CD4-positive, CD25-positive, alpha-beta regulatory T cell (primary cell): ENCODE results near the gene PLCB1. TPM values are rescaled to one million over a fixed set of nuclear protein-coding genes. Genes with fewer than 3 reads are reported as not detected.
A peak's percentile ranks its signal among the peaks of the same experiment; 100 is the strongest.

Source experiments
- ATAC-seq, 2 donors: fragments of 150-1000 bp; cut with Tn5 transposase; one replicate each; pipeline ENCODE4 v1.10.0; 2021; ENCODE audit warnings: low read depth in 2 of 2, moderate number of reproducible peaks in 2 of 2, moderate library complexity in 1 of 2
- DNase-seq, 3 donors: peaks; one replicate each; pipeline versions ENCODE4 v3.0.0 to v3.0.0-alpha.2; 2012 to 2022; ENCODE audit warnings: mixed read lengths in 1 of 3
- H3K27ac ChIP-seq: one replicate; pipeline ENCODE4 v1.7.0; 2013; ENCODE audit warnings: mild to moderate bottlenecking, low read length; ENCODE audit not compliant: insufficient read depth, poor library complexity, severe bottlenecking
- H3K27me3 ChIP-seq: one replicate; pipeline ENCODE4 v1.7.0; 2013; ENCODE audit warnings: low read length; ENCODE audit not compliant: control insufficient read depth, insufficient read depth
- H3K36me3 ChIP-seq: one replicate; pipeline ENCODE4 v1.7.0; 2013; ENCODE audit warnings: mild to moderate bottlenecking, low read length, moderate library complexity; ENCODE audit not compliant: control insufficient read depth, insufficient read depth
- H3K4me1 ChIP-seq: 2 replicates; pipeline ENCODE4 v1.7.0; 2013; ENCODE audit warnings: mild to moderate bottlenecking, low read length; ENCODE audit not compliant: insufficient read depth, control insufficient read depth, poor library complexity, severe bottlenecking
- H3K4me3 ChIP-seq: one replicate; pipeline ENCODE4 v1.7.0; 2013; ENCODE audit warnings: low read depth, mild to moderate bottlenecking, low read length, moderate library complexity
- H3K9me3 ChIP-seq, 2 experiments: 1 replicate in 1 of 2; 2 replicates in 1 of 2; pipeline ENCODE4 v1.7.0; 2013; ENCODE audit warnings: low read length in 2 of 2, mild to moderate bottlenecking in 1 of 2, moderate library complexity in 1 of 2; ENCODE audit not compliant: control insufficient read depth in 2 of 2
- H3K27ac Mint-ChIP-seq, 3 donors: one replicate each; pipeline ENCODE4 v1.8.0; 2020 to 2022; ENCODE audit warnings: mild to moderate bottlenecking in 3 of 3, mixed read lengths in 3 of 3, moderate library complexity in 2 of 3
- H3K27me3 Mint-ChIP-seq: one replicate; pipeline ENCODE4 v1.8.0; 2022; ENCODE audit warnings: mild to moderate bottlenecking, mixed read lengths
- H3K36me3 Mint-ChIP-seq: one replicate; pipeline ENCODE4 v1.8.0; 2020; ENCODE audit warnings: mixed read lengths
- H3K4me1 Mint-ChIP-seq, 4 donors: one replicate each; pipeline ENCODE4 v1.8.0; 2020 to 2022; ENCODE audit warnings: mixed read lengths in 4 of 4, mild to moderate bottlenecking in 1 of 4
- H3K4me3 Mint-ChIP-seq, 4 donors: one replicate each; pipeline ENCODE4 v1.8.0; 2020 to 2022; ENCODE audit warnings: mild to moderate bottlenecking in 4 of 4, mixed read lengths in 4 of 4, moderate library complexity in 3 of 4
- H3K9me3 Mint-ChIP-seq, 7 donors: one replicate each; pipeline ENCODE4 v1.8.0; 2020 to 2022; ENCODE audit warnings: mixed read lengths in 7 of 7, mild to moderate bottlenecking in 3 of 7, moderate library complexity in 2 of 7
- polyA plus RNA-seq, 4 donors: library from polyadenylated mRNA; unstranded; fragments of 300-500 nt; fragmentation: Illumina TruSeq; gene quantifications; one replicate each; pipeline ENCODE4 v1.2.3, GENCODE V29; 2021
- total RNA-seq: library from RNA; stranded (reverse); gene quantifications from one replicate; pipeline ENCODE4 v1.2.3, GENCODE V29; 2022

Gene PLCB1
- total and polyA plus RNA-seq, 5 donors from 2014 or later: 0.17 to 1.8 (median 0.44) TPM; not detected in 2

DNA sequence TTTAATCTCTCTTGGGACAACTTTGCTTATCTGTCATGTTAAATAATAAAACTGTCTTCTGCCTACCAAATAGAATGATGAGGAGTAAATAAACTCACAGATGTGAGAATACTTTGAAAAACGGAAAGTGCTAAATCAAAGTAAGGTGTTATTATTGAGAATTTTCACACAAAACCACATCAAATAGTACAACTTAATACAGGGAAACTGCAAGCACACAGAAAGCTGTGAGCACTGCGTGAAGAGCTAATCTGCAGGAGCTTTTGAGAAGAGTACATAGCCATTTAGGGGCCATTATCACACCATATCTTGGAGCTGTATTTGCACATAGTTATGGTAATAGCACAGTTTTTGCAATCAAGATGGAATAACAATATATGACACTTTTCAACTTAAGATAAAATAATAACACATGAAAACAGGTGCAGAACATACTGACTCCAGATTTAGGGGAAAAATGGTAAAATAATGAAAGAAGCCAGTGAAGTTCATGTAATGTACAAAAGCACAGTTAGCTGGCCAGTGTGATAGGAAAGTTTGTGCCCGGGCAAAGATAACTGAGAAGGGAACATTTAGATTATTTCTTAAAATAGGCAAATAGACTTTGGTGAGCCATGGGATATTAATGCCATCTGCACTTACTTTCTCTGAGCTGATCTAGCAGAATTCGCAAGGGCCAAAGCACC is 538.3 kb downstream of the PLCB1 start:
- H3K9me3 ChIP-seq: no peaks in the 10 kb centered on the region
- Mint-ChIP-seq H3K4me3 (no peak overlapping the region), H3K27ac (no peak overlapping the region), H3K9me3 (peaks cover 0 to 2% (median 0%) of the 10 kb centered on the region in 7 donors), H3K4me1 (peaks cover 0 to 6% (median 0%) of the 10 kb centered on the region in 4 donors), H3K36me3 (no peaks in the 10 kb centered on the region), H3K27me3 (no peaks in the 10 kb centered on the region)
- H3K27ac ChIP-seq: no peak overlapping the region
- H3K4me3 ChIP-seq: no peak overlapping the region
- DNase-seq (peak in 1 of 3 donors; percentile 13), ATAC-seq (no peak)
- no peaks in the 10 kb centered on the region for H3K36me3 ChIP-seq
- no peaks in the 10 kb centered on the region for H3K4me1 ChIP-seq
- no peaks in the 10 kb centered on the region for H3K27me3 ChIP-seq

DNA sequence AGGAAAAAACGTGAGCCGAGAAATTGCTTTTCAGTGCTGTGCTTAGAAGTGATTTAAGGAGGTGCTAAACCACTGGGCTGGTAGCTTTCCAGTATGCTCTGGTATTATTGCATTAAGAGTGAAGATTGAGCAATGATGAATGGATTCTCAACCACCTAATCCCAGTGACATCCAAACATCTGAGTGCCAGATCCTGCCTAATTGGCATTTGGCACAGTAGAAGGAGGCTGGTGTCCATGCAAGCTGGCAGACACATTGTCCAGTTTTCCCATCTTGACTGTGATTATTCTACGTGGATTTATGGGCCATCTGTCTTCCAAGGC is 538.8 kb downstream of the PLCB1 start:
- Mint-ChIP-seq H3K27ac (no peak overlapping the region), H3K27me3 (no peaks in the 10 kb centered on the region), H3K36me3 (no peaks in the 10 kb centered on the region), H3K4me3 (no peak overlapping the region), H3K4me1 (peaks cover 0 to 6% (median 0%) of the 10 kb centered on the region in 4 donors), H3K9me3 (peaks cover 0 to 4% (median 0%) of the 10 kb centered on the region in 7 donors)
- ATAC-seq: no peak
- Histone ChIP-seq H3K4me3 (no peak overlapping the region), H3K4me1 (no peaks in the 10 kb centered on the region), H3K36me3 (no peaks in the 10 kb centered on the region), H3K27me3 (no peaks in the 10 kb centered on the region), H3K9me3 (no peaks in the 10 kb centered on the region), H3K27ac (no peak overlapping the region)
- DNase-seq: no peak

DNA sequence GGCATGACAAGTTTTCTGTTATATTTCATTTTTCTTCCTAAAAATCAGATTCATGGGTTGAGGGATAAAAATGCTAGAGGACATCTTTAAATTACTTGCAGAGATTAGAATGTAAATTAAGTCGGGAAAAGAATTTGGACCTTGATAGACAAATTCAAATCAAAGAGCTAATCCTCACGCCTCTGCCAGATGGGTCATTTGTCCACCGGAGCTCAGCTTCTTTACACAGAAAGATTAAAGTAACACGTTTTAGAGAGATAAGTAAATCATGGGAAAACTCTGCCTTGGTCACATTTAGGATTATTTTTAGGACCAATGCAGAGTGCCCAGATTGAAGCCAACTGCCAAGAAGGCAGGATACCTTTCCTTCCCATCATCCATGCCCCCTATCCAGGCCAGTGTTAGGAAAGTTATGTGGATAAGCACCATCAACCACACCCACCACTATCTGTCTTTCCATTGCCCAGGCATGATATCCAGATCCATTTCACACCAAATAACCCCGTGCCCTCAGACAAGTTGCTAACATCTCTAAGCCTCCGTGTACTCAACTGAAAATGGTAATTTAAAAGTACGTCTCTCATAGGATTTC is 539.4 kb downstream of the PLCB1 start:
- Histone ChIP-seq H3K9me3 (no peaks in the 10 kb centered on the region), H3K4me3 (no peak overlapping the region), H3K4me1 (no peaks in the 10 kb centered on the region), H3K27me3 (no peaks in the 10 kb centered on the region), H3K36me3 (no peaks in the 10 kb centered on the region), H3K27ac (no peak overlapping the region)
- H3K27ac Mint-ChIP-seq: no peak overlapping the region
- H3K36me3 Mint-ChIP-seq: no peaks in the 10 kb centered on the region
- ATAC-seq (no peak), DNase-seq (no peak)
- H3K27me3 Mint-ChIP-seq: no peaks in the 10 kb centered on the region
- H3K4me3 Mint-ChIP-seq: no peak overlapping the region
- peaks cover 0 to 5% (median 0%) of the 10 kb centered on the region in 7 donors for H3K9me3 Mint-ChIP-seq
- peaks cover 0 to 6% (median 0%) of the 10 kb centered on the region in 4 donors for H3K4me1 Mint-ChIP-seq

DNA sequence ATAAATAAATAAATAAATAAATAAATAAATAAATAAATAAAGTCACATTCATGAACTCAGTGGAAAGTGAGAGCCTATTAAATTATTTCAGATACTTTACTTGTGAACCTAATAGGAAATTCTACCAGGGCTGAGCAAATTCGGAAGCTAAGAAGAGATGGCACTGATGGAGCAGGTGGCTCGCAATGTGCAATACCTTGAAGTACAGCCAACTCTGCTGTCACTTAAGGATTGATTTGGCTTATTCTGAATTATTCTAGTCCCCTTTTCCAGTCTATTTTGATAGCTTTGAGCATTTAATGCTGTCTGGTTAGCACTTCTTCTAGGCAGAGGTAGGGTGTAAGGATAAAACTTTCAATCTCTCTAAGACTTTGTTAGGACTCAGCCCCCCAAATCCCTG is 541.0 kb downstream of the PLCB1 start:
- no peaks in the 10 kb centered on the region for H3K36me3 ChIP-seq
- Mint-ChIP-seq H3K9me3 (peaks cover 0 to 7% (median 0%) of the 10 kb centered on the region in 7 donors), H3K4me3 (no peak overlapping the region), H3K36me3 (no peaks in the 10 kb centered on the region), H3K27ac (no peak overlapping the region), H3K4me1 (peaks cover 0 to 6% (median 0%) of the 10 kb centered on the region in 4 donors), H3K27me3 (no peaks in the 10 kb centered on the region)
- no peak overlapping the region for H3K27ac ChIP-seq
- DNase-seq (no peak), ATAC-seq (no peak)
- H3K4me1 ChIP-seq: no peaks in the 10 kb centered on the region
- no peaks in the 10 kb centered on the region for H3K27me3 ChIP-seq
- no peak overlapping the region for H3K4me3 ChIP-seq
- H3K9me3 ChIP-seq: no peaks in the 10 kb centered on the region

DNA sequence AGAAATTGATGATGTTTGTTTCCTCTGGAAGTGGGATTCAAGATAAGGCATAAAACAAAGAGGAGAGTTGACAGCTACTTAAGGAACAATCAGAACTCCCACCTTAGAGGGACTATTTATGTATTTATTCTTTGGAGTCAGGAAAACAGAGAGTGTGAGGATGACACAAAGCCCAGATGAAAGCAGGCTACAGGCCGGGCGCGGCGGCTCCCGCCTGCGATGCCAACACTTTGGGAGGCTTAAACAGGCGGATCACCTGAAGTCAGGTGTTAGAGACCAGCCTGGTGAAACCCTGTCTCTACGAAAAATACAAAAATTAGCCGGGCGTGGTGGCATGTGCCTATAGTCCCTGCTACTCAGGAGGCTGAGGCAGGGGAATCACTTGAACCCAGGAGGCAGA is 543.8 kb downstream of the PLCB1 start:
- Histone ChIP-seq H3K4me3 (no peak overlapping the region), H3K4me1 (no peaks in the 10 kb centered on the region), H3K9me3 (no peaks in the 10 kb centered on the region), H3K27ac (no peak overlapping the region), H3K27me3 (no peaks in the 10 kb centered on the region), H3K36me3 (no peaks in the 10 kb centered on the region)
- DNase-seq (no peak), ATAC-seq (no peak)
- peaks cover 0 to 5% (median 0%) of the 10 kb centered on the region in 7 donors for H3K9me3 Mint-ChIP-seq
- no peak overlapping the region for H3K4me3 Mint-ChIP-seq
- no peaks in the 10 kb centered on the region for H3K36me3 Mint-ChIP-seq
- no peak overlapping the region for H3K27ac Mint-ChIP-seq
- H3K4me1 Mint-ChIP-seq: no peaks in the 10 kb centered on the region
- H3K27me3 Mint-ChIP-seq: no peaks in the 10 kb centered on the region

DNA sequence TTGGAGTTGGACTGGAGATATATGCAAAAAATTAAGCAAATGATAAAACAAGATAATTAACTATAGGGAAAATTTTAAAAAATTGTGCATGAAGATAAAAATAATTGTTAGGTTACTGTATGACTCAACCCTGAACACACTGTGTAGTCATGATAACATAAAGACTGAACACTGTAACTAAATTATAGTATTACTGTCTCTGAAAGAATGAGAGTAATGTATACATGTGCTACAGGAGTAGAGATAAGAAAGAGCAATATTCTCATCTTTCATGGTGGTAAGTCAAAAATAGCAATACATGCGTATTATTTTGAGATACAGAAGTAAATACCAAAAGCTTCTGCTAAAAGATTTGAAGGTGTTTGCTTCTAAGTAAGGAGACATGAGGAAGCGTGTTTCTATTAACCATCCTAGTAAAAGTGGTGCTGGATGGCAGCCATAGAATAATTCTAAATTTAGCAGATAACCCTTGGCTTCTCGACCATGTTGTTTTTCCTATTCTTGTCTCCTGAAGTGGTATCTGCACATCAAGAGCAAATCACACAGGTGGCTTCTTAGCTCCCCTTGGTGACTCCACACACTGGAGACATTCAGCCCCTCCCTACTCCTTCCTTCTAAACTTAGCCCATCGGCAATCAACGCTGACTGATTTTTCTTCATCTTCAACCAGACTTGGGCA is 546.2 kb downstream of the PLCB1 start:
- H3K36me3 Mint-ChIP-seq: no peaks in the 10 kb centered on the region
- Histone ChIP-seq H3K27ac (no peak overlapping the region), H3K9me3 (no peaks in the 10 kb centered on the region), H3K4me3 (no peak overlapping the region), H3K27me3 (no peaks in the 10 kb centered on the region), H3K36me3 (no peaks in the 10 kb centered on the region), H3K4me1 (no peaks in the 10 kb centered on the region)
- no peaks in the 10 kb centered on the region for H3K27me3 Mint-ChIP-seq
- peaks cover 0 to 6% (median 1%) of the 10 kb centered on the region in 7 donors for H3K9me3 Mint-ChIP-seq
- ATAC-seq (no peak), DNase-seq (no peak)
- H3K4me1 Mint-ChIP-seq: no peaks in the 10 kb centered on the region
- no peak overlapping the region for H3K4me3 Mint-ChIP-seq
- no peak overlapping the region for H3K27ac Mint-ChIP-seq

DNA sequence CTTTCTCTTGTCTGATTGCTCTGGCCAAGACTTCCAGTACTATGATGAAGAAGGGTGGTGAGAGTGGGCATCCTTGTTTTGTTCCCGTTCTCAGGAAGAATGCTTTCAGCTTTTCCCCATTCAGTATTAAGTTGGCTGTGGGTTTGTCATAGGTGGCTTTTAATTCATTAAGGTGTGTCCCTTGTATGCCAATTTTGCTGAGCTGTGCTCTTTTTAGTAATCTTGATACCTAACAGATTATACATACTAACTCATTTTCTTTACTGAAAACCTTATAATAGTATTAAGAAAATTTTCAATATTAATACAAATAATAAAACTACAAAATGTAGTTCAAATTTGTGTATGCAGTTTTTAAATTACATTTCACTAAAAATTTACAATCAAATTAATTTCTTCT is 557.3 kb downstream of the PLCB1 start:
- Mint-ChIP-seq H3K4me1 (no peaks in the 10 kb centered on the region), H3K27me3 (no peaks in the 10 kb centered on the region), H3K9me3 (peaks cover 0 to 20% (median 3%) of the 10 kb centered on the region in 7 donors), H3K27ac (no peak overlapping the region), H3K36me3 (no peaks in the 10 kb centered on the region), H3K4me3 (no peak overlapping the region)
- Histone ChIP-seq H3K27ac (no peak overlapping the region), H3K9me3 (peaks cover 4% of the 10 kb centered on the region in 2 experiments), H3K4me3 (no peak overlapping the region), H3K4me1 (no peaks in the 10 kb centered on the region), H3K36me3 (no peaks in the 10 kb centered on the region), H3K27me3 (no peaks in the 10 kb centered on the region)
- no peak for ATAC-seq
- DNase-seq: no peak
